Measurements from ENCODE around the gene AKAP10.

The AKAP10 gene

GRCh38 chr17:19945009-19945626 lies 32.5 kb downstream of the AKAP10 start:
- Histone ChIP-seq H3K36me3 (no peaks in the 10 kb centered on the region), H3K27me3 (no peaks in the 10 kb centered on the region), H3K9me3 (no peaks in the 10 kb centered on the region), H3K4me1 (no peaks in the 10 kb centered on the region), H3K4me3 (ENCODE audit: low read depth, low read length) (no peak overlapping the region)
- TF ChIP-seq CTCF (IDR thresholded peaks at IDR 0.05; ENCODE audit: low read depth, low read length): no peak
- no peak for DNase-seq

- TF ChIP-seq CTCF (IDR thresholded peaks at IDR 0.05; ENCODE audit: low read depth, low read length): no peak
Measured at GRCh38 chr17:19943599-19943998, 34.0 kb downstream of the AKAP10 start.

GRCh38 chr17:19943026-19943425 lies 34.6 kb downstream of the AKAP10 start:
- DNase-seq: no peak
- H3K4me3 ChIP-seq (ENCODE audit: low read depth, low read length): no peak overlapping the region
- no peaks in the 10 kb centered on the region for H3K36me3 ChIP-seq
- no peaks in the 10 kb centered on the region for H3K27me3 ChIP-seq
- no peaks in the 10 kb centered on the region for H3K9me3 ChIP-seq
- no peaks in the 10 kb centered on the region for H3K4me1 ChIP-seq
- TF ChIP-seq CTCF (IDR thresholded peaks at IDR 0.05; ENCODE audit: low read depth, low read length): no peak

More at GRCh38 chr17:19943599-19943998, 34.0 kb downstream of the AKAP10 start:
- no peaks in the 10 kb centered on the region for H3K36me3 ChIP-seq
- no peaks in the 10 kb centered on the region for H3K9me3 ChIP-seq
- no peaks in the 10 kb centered on the region for H3K4me1 ChIP-seq
- no peak for DNase-seq
- H3K27me3 ChIP-seq: no peaks in the 10 kb centered on the region
- H3K4me3 ChIP-seq (ENCODE audit: low read depth, low read length): no peak overlapping the region

- H3K4me3 ChIP-seq (ENCODE audit: low read depth, low read length): no peak overlapping the region
- no peak for TF ChIP-seq CTCF (IDR thresholded peaks at IDR 0.05; ENCODE audit: low read depth, low read length)
- no peak for DNase-seq
- no peaks in the 10 kb centered on the region for H3K36me3 ChIP-seq
- H3K9me3 ChIP-seq: no peaks in the 10 kb centered on the region
- no peaks in the 10 kb centered on the region for H3K27me3 ChIP-seq
- H3K4me1 ChIP-seq: no peaks in the 10 kb centered on the region
Measured at GRCh38 chr17:19940722-19941464, 36.7 kb downstream of the AKAP10 start.

GRCh38 chr17:19939993-19940721 lies 37.5 kb downstream of the AKAP10 start:
- DNase-seq: no peak
- H3K4me1 ChIP-seq: no peaks in the 10 kb centered on the region
- H3K36me3 ChIP-seq: no peaks in the 10 kb centered on the region
- no peaks in the 10 kb centered on the region for H3K27me3 ChIP-seq
- TF ChIP-seq CTCF (IDR thresholded peaks at IDR 0.05; ENCODE audit: low read depth, low read length): no peak
- no peaks in the 10 kb centered on the region for H3K9me3 ChIP-seq
- no peak overlapping the region for H3K4me3 ChIP-seq (ENCODE audit: low read depth, low read length)
